HEK293 (cell line): ENCODE results near the gene TPST2.

Experiments
- CTCF ChIA-PET: fragments of 350-600 bp; formaldehyde crosslinking; extraction: SDS; loops from one replicate; lab custom pipeline; 2021; ENCODE audit warnings: antibody characterized with exemption; lab: Yijun Ruan, JAX
- POLR2A ChIA-PET: fragments of 300-600 bp; formaldehyde crosslinking; extraction: SDS; loops from one replicate; lab custom pipeline; 2020; ENCODE audit warnings: antibody characterized with exemption, inconsistent platforms; lab: Yijun Ruan, JAX
- H3K27ac ChIP-seq: fragments of 200-500 bp; sonication (Bioruptor generic); 2 replicates; pipeline ENCODE4 v1.5.1; 2014; ENCODE audit warnings: low read depth, low read length, control low read depth, inconsistent platforms; ENCODE audit errors: extremely low read depth
- H3K36me3 ChIP-seq, 2 experiments: fragments of 200-500 bp in 1 of 2; sonication (Bioruptor generic) in 1 of 2; 1 replicate in 1 of 2; 2 replicates in 1 of 2; pipeline ENCODE4 v1.5.1; 2014 to 2017; ENCODE audit warnings: inconsistent platforms in 2 of 2, low read length in 2 of 2; ENCODE audit not compliant: control insufficient read depth in 2 of 2, insufficient read depth in 1 of 2
- H3K4me1 ChIP-seq: fragments of 200-500 bp; sonication (Bioruptor generic); 2 replicates; pipeline ENCODE4 v1.5.1; 2014; ENCODE audit warnings: mild to moderate bottlenecking, low read length, inconsistent platforms; ENCODE audit not compliant: control insufficient read depth, insufficient read depth
- H3K4me3 ChIP-seq: 2 replicates; pipeline ENCODE4 v1.5.1; 2011; ENCODE audit warnings: low read depth, mild to moderate bottlenecking, control low read depth, low read length, moderate library complexity
- H3K9me3 ChIP-seq: fragments of 200-500 bp; sonication (Bioruptor generic); 2 replicates; pipeline ENCODE4 v1.5.1; 2014; ENCODE audit warnings: low read depth, low read length, inconsistent platforms; ENCODE audit not compliant: control insufficient read depth, insufficient read depth
- EGR2 ChIP-seq: fragments of 450-650 bp; formaldehyde crosslinking; IDR thresholded peaks from 2 replicates; pipeline ENCODE4 v1.5.1; 2016; ENCODE audit warnings: low read depth, missing biosample characterization, missing genetic modification characterization
- KLF17 ChIP-seq: fragments of 450-650 bp; formaldehyde crosslinking; IDR thresholded peaks from 2 replicates; pipeline ENCODE4 v1.5.1; 2016; ENCODE audit warnings: missing biosample characterization, missing genetic modification characterization
- MEIS1 ChIP-seq: sonication (generic); formaldehyde crosslinking; IDR thresholded peaks from 2 replicates; pipeline ENCODE4 v1.8.1; 2022; ENCODE audit warnings: missing genetic modification reagents, mild to moderate bottlenecking, borderline replicate concordance
- PATZ1 ChIP-seq: fragments of 450-650 bp; formaldehyde crosslinking; IDR thresholded peaks from 2 replicates; pipeline ENCODE4 v1.5.1; 2016; ENCODE audit warnings: missing biosample characterization, missing genetic modification characterization
- TSHZ1 ChIP-seq: fragments of 450-650 bp; formaldehyde crosslinking; IDR thresholded peaks from 2 replicates; pipeline ENCODE4 v1.5.1; 2016; ENCODE audit warnings: missing biosample characterization, missing genetic modification characterization, borderline replicate concordance
- ZBTB48 ChIP-seq: fragments of 450-650 bp; formaldehyde crosslinking; IDR thresholded peaks from 2 replicates; pipeline ENCODE4 v1.5.1; 2016; ENCODE audit warnings: missing biosample characterization, missing genetic modification characterization
- ZFHX2 ChIP-seq: fragments of 450-650 bp; formaldehyde crosslinking; conservative IDR thresholded peaks from 2 replicates; pipeline ENCODE4 v1.5.1; 2016; ENCODE audit warnings: missing biosample characterization, missing genetic modification characterization
- ZNF133 ChIP-seq: fragments of 450-650 bp; formaldehyde crosslinking; IDR thresholded peaks from 2 replicates; pipeline ENCODE4 v1.5.1; 2016; ENCODE audit warnings: missing biosample characterization, missing genetic modification characterization
- ZNF202 ChIP-seq: fragments of 450-650 bp; formaldehyde crosslinking; IDR thresholded peaks from 2 replicates; pipeline ENCODE4 v1.5.1; 2016; ENCODE audit warnings: missing biosample characterization, missing genetic modification characterization, borderline replicate concordance
- ZNF335 ChIP-seq: fragments of 450-650 bp; formaldehyde crosslinking; conservative IDR thresholded peaks from 2 replicates; pipeline ENCODE4 v1.5.1; 2016; ENCODE audit warnings: missing biosample characterization, missing genetic modification characterization
- ZNF555 ChIP-seq: fragments of 450-650 bp; formaldehyde crosslinking; conservative IDR thresholded peaks from 2 replicates; pipeline ENCODE4 v1.5.1; 2017; ENCODE audit warnings: missing biosample characterization, mild to moderate bottlenecking, missing genetic modification characterization, inconsistent platforms
- ZNF580 ChIP-seq: fragments of 450-650 bp; formaldehyde crosslinking; IDR thresholded peaks from 2 replicates; pipeline ENCODE4 v1.5.1; 2016; ENCODE audit warnings: missing biosample characterization, missing genetic modification characterization
- ZNF76 ChIP-seq: fragments of 450-650 bp; formaldehyde crosslinking; IDR thresholded peaks from 2 replicates; pipeline ENCODE4; 2016; ENCODE audit warnings: low read depth, missing biosample characterization, missing genetic modification characterization, borderline replicate concordance
- ZNF768 ChIP-seq: fragments of 450-650 bp; formaldehyde crosslinking; IDR thresholded peaks from 2 replicates; pipeline ENCODE4 v1.5.1; 2018; ENCODE audit warnings: missing biosample characterization, mild to moderate bottlenecking, missing genetic modification characterization
- ZSCAN4 ChIP-seq: fragments of 450-650 bp; formaldehyde crosslinking; IDR thresholded peaks from 2 replicates; pipeline ENCODE4 v1.5.1; 2017; ENCODE audit warnings: missing biosample characterization, missing genetic modification characterization
- ZXDB ChIP-seq: fragments of 450-650 bp; formaldehyde crosslinking; IDR thresholded peaks from 2 replicates; pipeline ENCODE4 v1.5.1; 2016; ENCODE audit warnings: missing biosample characterization, missing genetic modification characterization
- TF ChIP-seq, protein P1 (sequence below): fragments of 450-650 bp; formaldehyde crosslinking; IDR thresholded peaks from 2 replicates; pipeline ENCODE4 v1.5.1; 2016; ENCODE audit warnings: missing biosample characterization, missing genetic modification characterization

The TPST2 gene

GRCh38 chr22:26585104-26585790 lies 4.7 kb downstream of the TPST2 start:
- Histone ChIP-seq H3K36me3 (peaks cover 0 to 4% of the 10 kb centered on the region in 2 experiments; a peak in 1 of 3 replicates), H3K9me3 (no peaks in the 10 kb centered on the region), H3K27ac (no peak overlapping the region), H3K4me3 (no peak overlapping the region), H3K4me1 (no peaks in the 10 kb centered on the region)
- TF ChIP-seq KLF17 (tag by site-specific recombination): peak; percentile 22; the same call in 1 of the 2 replicates
- no peak for TF ChIP-seq ZSCAN4 (tag by site-specific recombination)
- no peak for TF ChIP-seq ZNF202 (tag by site-specific recombination)
- TF ChIP-seq, protein P1, sequence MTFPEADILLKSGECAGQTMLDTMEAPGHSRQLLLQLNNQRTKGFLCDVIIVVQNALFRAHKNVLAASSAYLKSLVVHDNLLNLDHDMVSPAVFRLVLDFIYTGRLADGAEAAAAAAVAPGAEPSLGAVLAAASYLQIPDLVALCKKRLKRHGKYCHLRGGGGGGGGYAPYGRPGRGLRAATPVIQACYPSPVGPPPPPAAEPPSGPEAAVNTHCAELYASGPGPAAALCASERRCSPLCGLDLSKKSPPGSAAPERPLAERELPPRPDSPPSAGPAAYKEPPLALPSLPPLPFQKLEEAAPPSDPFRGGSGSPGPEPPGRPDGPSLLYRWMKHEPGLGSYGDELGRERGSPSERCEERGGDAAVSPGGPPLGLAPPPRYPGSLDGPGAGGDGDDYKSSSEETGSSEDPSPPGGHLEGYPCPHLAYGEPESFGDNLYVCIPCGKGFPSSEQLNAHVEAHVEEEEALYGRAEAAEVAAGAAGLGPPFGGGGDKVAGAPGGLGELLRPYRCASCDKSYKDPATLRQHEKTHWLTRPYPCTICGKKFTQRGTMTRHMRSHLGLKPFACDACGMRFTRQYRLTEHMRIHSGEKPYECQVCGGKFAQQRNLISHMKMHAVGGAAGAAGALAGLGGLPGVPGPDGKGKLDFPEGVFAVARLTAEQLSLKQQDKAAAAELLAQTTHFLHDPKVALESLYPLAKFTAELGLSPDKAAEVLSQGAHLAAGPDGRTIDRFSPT (tag by site-specific recombination): peak; percentile 55; the same call in 1 of the 2 replicates
- TF ChIP-seq PATZ1 (tag by site-specific recombination): 0 out of 2 replicates have a peak, but pooled peaks have one; percentile 24
- peak; percentile 88 for TF ChIP-seq ZNF335 (tag by site-specific recombination)
- no peak for TF ChIP-seq ZNF555 (tag by site-specific recombination)
- TF ChIP-seq ZBTB48 (tag by site-specific recombination): peak; percentile 71; the same call in 1 of the 2 replicates
- CTCF ChIA-PET: interaction anchor here (0.6 to 1.4 kb wide), 3 partner anchors 11 to 621 kb away, joined by 3 to 5 read pairs (median 3); no protein-coding TSS in a partner anchor
- POLR2A ChIA-PET: no interaction called here

DNA sequence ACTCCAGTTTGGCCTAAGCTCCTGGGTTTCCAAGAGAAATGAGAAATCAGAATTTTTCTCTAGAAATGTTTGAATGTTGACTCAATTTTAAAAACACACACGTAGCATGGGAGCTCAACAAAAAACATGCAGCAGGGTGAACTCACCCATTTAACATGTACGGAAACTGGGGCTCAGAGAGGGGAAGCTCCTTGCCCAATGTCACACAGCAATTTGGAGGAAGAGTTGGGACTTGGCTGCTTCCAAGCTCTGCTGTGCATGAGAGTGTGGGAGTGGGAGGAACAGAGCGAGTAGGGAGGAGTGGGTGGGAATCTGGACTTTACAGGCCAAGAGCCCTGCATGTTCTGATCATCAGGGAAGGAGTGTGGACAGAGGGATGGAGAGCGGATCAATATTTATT lies 5.9 kb downstream of the TPST2 start:
- no peak overlapping the region for H3K4me3 ChIP-seq
- no peak overlapping the region for H3K27ac ChIP-seq
- no peak for TF ChIP-seq ZXDB (tag by site-specific recombination)
- no peak for TF ChIP-seq ZNF76 (tag by site-specific recombination)
- TF ChIP-seq ZFHX2 (tag by site-specific recombination): peak; percentile 49
- TF ChIP-seq TSHZ1 (tag by site-specific recombination): no peak
- no peak for TF ChIP-seq ZNF133 (tag by site-specific recombination)
- TF ChIP-seq ZNF768 (tag by site-specific recombination): 0 out of 2 replicates have a peak, but pooled peaks have one; percentile 87
- TF ChIP-seq EGR2 (tag by site-specific recombination): peak; percentile 31; the same call in 1 of the 2 replicates
- no peak for TF ChIP-seq MEIS1 (CRISPR knock-in tag)
- no peak for TF ChIP-seq ZNF580
- POLR2A ChIA-PET: no interaction called here
- no peaks in the 10 kb centered on the region for H3K9me3 ChIP-seq
- H3K4me1 ChIP-seq: no peaks in the 10 kb centered on the region
- CTCF ChIA-PET: interaction anchor here (0.6 to 1.4 kb wide), 4 partner anchors 12 to 84 kb away, joined by 3 to 5 read pairs (median 4); no protein-coding TSS in a partner anchor
- H3K36me3 ChIP-seq: peaks cover 0 to 4% of the 10 kb centered on the region in 2 experiments; a peak in 1 of 3 replicates
